Measurements from ENCODE around the gene NEDD9.

Gene NEDD9

DNA sequence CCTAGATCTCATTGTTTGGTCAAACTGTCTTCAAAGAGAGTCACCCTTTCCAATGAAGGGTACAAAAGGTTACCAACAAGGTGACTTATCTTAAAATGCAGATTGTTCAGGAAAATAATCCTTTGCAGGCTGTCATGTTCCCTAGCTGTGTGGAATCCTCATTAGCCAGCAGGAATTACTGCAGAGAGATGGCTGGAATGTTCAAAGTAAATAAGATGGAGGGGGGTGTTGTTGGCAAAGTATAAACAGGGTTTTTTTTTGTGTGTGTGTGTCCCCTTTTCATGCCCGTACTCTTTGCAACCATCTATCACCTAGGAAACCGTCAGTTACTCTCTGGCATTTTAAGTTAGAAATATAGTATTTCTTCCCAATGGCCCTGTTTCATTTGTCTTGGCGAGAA is 6.5 kb downstream of the NEDD9 start:
- TF ChIP-seq, protein P1, sequence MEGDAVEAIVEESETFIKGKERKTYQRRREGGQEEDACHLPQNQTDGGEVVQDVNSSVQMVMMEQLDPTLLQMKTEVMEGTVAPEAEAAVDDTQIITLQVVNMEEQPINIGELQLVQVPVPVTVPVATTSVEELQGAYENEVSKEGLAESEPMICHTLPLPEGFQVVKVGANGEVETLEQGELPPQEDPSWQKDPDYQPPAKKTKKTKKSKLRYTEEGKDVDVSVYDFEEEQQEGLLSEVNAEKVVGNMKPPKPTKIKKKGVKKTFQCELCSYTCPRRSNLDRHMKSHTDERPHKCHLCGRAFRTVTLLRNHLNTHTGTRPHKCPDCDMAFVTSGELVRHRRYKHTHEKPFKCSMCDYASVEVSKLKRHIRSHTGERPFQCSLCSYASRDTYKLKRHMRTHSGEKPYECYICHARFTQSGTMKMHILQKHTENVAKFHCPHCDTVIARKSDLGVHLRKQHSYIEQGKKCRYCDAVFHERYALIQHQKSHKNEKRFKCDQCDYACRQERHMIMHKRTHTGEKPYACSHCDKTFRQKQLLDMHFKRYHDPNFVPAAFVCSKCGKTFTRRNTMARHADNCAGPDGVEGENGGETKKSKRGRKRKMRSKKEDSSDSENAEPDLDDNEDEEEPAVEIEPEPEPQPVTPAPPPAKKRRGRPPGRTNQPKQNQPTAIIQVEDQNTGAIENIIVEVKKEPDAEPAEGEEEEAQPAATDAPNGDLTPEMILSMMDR (IDR thresholded peaks at IDR 0.05), result no peak
- peaks cover 77% of the 10 kb centered on the region for H3K4me1 Mint-ChIP-seq
- no peak overlapping the region for H3K4me3 Mint-ChIP-seq
- H3K27ac Mint-ChIP-seq, result no peak overlapping the region
- no peak for DNase-seq
- peaks cover 16% of the 10 kb centered on the region for H3K36me3 Mint-ChIP-seq (ENCODE audit: low read depth)
- H3K9me3 Mint-ChIP-seq, result peaks cover 3% of the 10 kb centered on the region
- H3K27me3 Mint-ChIP-seq (ENCODE audit: low read depth, poor library complexity), result peaks cover under 1% of the 10 kb centered on the region

GRCh38 chr6:11224966-11225463 is 7.5 kb downstream of the NEDD9 start:
- Mint-ChIP-seq H3K27me3 (ENCODE audit: low read depth, poor library complexity) (peaks cover 3% of the 10 kb centered on the region), H3K36me3 (ENCODE audit: low read depth) (peaks cover 23% of the 10 kb centered on the region), H3K4me1 (peaks cover 74% of the 10 kb centered on the region), H3K9me3 (peaks cover 3% of the 10 kb centered on the region), H3K4me3 (no peak overlapping the region), H3K27ac (peak overlapping the region; percentile 42)
- no peak for DNase-seq
- TF ChIP-seq, protein P1 (IDR thresholded peaks at IDR 0.05), result no peak

DNA sequence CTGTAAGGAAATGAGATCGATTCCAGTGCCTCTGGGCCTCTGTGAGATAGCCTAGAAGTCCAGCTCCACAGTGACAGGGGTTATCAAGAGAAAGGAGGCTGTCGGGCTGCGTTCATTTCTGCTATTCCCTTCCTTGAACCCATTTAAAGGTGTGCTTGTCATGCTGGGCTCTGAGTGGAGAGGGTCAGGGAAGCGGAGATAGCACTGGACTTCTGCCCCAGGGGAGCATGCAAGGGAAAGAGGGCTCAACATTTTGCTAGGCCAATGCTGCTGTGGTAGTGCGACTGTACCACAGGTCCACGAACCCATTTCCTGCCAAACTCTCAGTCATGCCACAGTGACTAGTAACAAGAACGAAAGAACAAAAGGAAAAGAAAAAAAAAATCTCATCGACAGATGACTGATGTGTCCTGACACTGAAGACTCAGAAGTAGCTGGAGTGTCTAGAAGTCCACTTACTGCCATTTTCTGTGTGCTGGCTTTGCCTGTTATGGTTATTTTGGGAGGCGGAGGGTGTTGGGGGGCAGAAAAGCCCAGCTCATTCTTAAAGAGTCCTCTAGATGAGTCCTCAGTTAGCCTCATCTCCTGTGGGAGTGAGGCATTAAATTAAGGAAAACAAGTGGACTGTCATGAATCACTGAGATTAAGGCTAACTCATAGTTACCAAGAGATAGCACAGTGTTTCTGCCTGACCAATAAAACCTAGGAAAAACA is 8.1 kb downstream of the NEDD9 start:
- H3K9me3 Mint-ChIP-seq, result peaks cover 3% of the 10 kb centered on the region
- DNase-seq, result no peak
- TF ChIP-seq, protein P1 (IDR thresholded peaks at IDR 0.05), result no peak
- peaks cover 74% of the 10 kb centered on the region for H3K4me1 Mint-ChIP-seq
- peak overlapping the region; percentile 42 for H3K27ac Mint-ChIP-seq
- H3K27me3 Mint-ChIP-seq (ENCODE audit: low read depth, poor library complexity), result peaks cover 3% of the 10 kb centered on the region
- H3K36me3 Mint-ChIP-seq (ENCODE audit: low read depth), result peaks cover 28% of the 10 kb centered on the region
- H3K4me3 Mint-ChIP-seq, result peak overlapping the region; percentile 28

GRCh38 chr6:11223286-11223864 is 9.1 kb downstream of the NEDD9 start:
- H3K36me3 Mint-ChIP-seq (ENCODE audit: low read depth), result peaks cover 29% of the 10 kb centered on the region
- H3K4me3 Mint-ChIP-seq, result no peak overlapping the region
- H3K9me3 Mint-ChIP-seq, result peaks cover 3% of the 10 kb centered on the region
- peaks cover 3% of the 10 kb centered on the region for H3K27me3 Mint-ChIP-seq (ENCODE audit: low read depth, poor library complexity)
- DNase-seq, result no peak
- H3K4me1 Mint-ChIP-seq, result peaks cover 74% of the 10 kb centered on the region
- TF ChIP-seq, protein P1 (IDR thresholded peaks at IDR 0.05), result no peak
- no peak overlapping the region for H3K27ac Mint-ChIP-seq

DNA sequence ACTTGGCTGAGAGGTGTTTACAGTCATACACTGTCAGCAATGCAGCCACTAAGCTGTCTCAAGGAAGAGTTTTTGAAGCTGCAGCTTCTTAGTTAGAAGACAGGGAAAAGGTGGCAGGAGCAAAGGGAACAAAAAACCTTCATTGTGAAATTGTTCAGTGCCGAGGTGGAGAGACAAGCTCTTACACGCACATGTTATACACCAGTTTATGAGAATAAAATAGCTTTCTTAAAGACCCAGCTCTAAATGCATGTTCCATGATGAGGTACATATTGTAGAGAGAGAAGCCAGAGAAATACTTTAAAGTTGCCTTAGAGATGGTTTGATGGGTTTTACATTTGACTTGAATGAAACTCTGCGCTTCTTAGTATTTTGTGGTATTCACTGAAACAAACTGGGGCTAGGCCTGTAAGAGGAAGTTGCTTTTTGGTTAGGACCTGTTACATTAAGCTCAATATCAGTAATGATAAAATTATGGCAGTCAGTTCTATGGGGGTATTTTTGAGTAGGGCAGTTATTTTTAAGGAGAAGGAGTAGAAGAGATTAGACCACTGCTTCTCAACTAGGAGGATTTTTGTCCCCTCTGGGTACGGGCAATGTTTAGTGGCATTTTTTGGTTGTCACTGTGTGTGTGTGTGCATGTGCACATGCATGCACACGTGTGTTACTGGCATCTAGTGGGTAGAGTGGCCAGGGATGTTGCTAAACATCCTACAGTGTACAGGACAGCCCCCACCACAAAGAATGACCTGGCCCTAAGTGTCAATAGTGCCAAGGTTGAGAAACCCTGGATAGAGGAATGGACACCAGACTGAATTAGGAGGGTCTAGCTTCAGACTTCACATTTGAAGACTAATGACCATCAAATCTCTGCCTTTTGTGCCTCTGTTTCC is 9.8 kb downstream of the NEDD9 start:
- H3K27ac Mint-ChIP-seq, result no peak overlapping the region
- H3K4me1 Mint-ChIP-seq, result peaks cover 74% of the 10 kb centered on the region
- DNase-seq, result no peak
- H3K27me3 Mint-ChIP-seq (ENCODE audit: low read depth, poor library complexity), result peaks cover 3% of the 10 kb centered on the region
- TF ChIP-seq, protein P1 (IDR thresholded peaks at IDR 0.05), result no peak
- no peak overlapping the region for H3K4me3 Mint-ChIP-seq
- H3K9me3 Mint-ChIP-seq, result peaks cover 3% of the 10 kb centered on the region
- H3K36me3 Mint-ChIP-seq (ENCODE audit: low read depth), result peaks cover 29% of the 10 kb centered on the region
